BLaER1 treated with 17β-estradiol and CSF1 and Interleukin-3, amounts not matched to agents 10 nM and 100 nM (cell line): ENCODE data around the gene KCNIP4.

Source experiments
- H3K27ac ChIP-seq, 11 experiments: shearing (Covaris generic); formaldehyde crosslinking; 2 replicates each; pipeline ENCODE4 v1.8.1; 2022
- H3K27me3 ChIP-seq, 11 experiments: shearing (Covaris generic); formaldehyde crosslinking; 2 replicates each; pipeline ENCODE4 v1.8.1; 2022
- H3K36me3 ChIP-seq, 11 experiments: shearing (Covaris generic); formaldehyde crosslinking; 2 replicates each; pipeline ENCODE4 v1.8.1; 2022
- H3K4me1 ChIP-seq, 10 experiments: shearing (Covaris generic); formaldehyde crosslinking; 2 replicates each; pipeline ENCODE4 v1.8.1; 2022
- H3K4me2 ChIP-seq, 11 experiments: shearing (Covaris generic); formaldehyde crosslinking; 2 replicates each; pipeline ENCODE4 v1.8.1; 2022
- H3K4me3 ChIP-seq, 10 experiments: shearing (Covaris generic); formaldehyde crosslinking; 2 replicates each; pipeline ENCODE4 v1.8.1; 2022
- H3K9ac ChIP-seq, 11 experiments: shearing (Covaris generic); formaldehyde crosslinking; 2 replicates each; pipeline ENCODE4 v1.8.1; 2022
- H3K9me3 ChIP-seq, 11 experiments: shearing (Covaris generic); formaldehyde crosslinking; replicated peaks in 1 of 11; 2 replicates each; pipeline ENCODE4 v1.8.1; 2022
- H4K20me1 ChIP-seq, 11 experiments: shearing (Covaris generic); formaldehyde crosslinking; 2 replicates each; pipeline ENCODE4 v1.8.1; 2022
- Cebpa-rat ChIP-seq, 11 experiments: shearing (Covaris generic); IDR thresholded peaks; 2 replicates each; pipeline ENCODE4 v1.8.1; 2022

The KCNIP4 gene

GRCh38 chr4:21554066-21554465 is 394.5 kb downstream of the KCNIP4 start:
- no peak for TF ChIP-seq Cebpa-rat (IDR thresholded peaks at IDR 0.05)
- Histone ChIP-seq H3K27ac (no peak overlapping the region), H3K4me3 (no peak overlapping the region), H3K36me3 (no peaks in the 10 kb centered on the region), H3K9me3 (no peaks in the 10 kb centered on the region), H3K27me3 (no peaks in the 10 kb centered on the region), H3K4me1 (no peaks in the 10 kb centered on the region), H4K20me1 (no peaks in the 10 kb centered on the region), H3K9ac (no peak overlapping the region), H3K4me2 (no peak overlapping the region)

- Histone ChIP-seq H3K9ac (no peak overlapping the region), H3K36me3 (no peaks in the 10 kb centered on the region), H3K27me3 (no peaks in the 10 kb centered on the region), H3K4me2 (no peak overlapping the region), H4K20me1 (no peaks in the 10 kb centered on the region), H3K9me3 (no peaks in the 10 kb centered on the region), H3K4me1 (no peaks in the 10 kb centered on the region), H3K4me3 (no peak overlapping the region), H3K27ac (no peak overlapping the region)
- TF ChIP-seq Cebpa-rat (IDR thresholded peaks at IDR 0.05), result no peak
Measured at GRCh38 chr4:21552455-21552854, 396.1 kb downstream of the KCNIP4 start.

GRCh38 chr4:21544955-21545354 is 403.6 kb downstream of the KCNIP4 start:
- TF ChIP-seq Cebpa-rat (IDR thresholded peaks at IDR 0.05), result no peak
- H3K36me3 ChIP-seq, result no peaks in the 10 kb centered on the region
- no peak overlapping the region for H3K4me3 ChIP-seq

GRCh38 chr4:21544415-21544814 is 404.2 kb downstream of the KCNIP4 start:
- no peak overlapping the region for H3K4me3 ChIP-seq

More at GRCh38 chr4:21544955-21545354, 403.6 kb downstream of the KCNIP4 start:
- Histone ChIP-seq H3K9me3 (peaks cover 0 to 5% (median 0%) of the 10 kb centered on the region in 11 experiments; a peak in 1 of 22 replicates), H3K4me2 (no peak overlapping the region), H3K4me1 (no peaks in the 10 kb centered on the region), H3K27ac (no peak overlapping the region), H3K9ac (no peak overlapping the region), H3K27me3 (no peaks in the 10 kb centered on the region), H4K20me1 (no peaks in the 10 kb centered on the region)

GRCh38 chr4:21543514-21543913 is 405.1 kb downstream of the KCNIP4 start:
- peaks cover 0 to 5% (median 0%) of the 10 kb centered on the region in 11 experiments; a peak in 1 of 22 replicates for H3K9me3 ChIP-seq
- TF ChIP-seq Cebpa-rat (IDR thresholded peaks at IDR 0.05), result no peak
- H3K27me3 ChIP-seq, result no peaks in the 10 kb centered on the region
- no peak overlapping the region for H3K4me3 ChIP-seq
- H3K27ac ChIP-seq, result no peak overlapping the region
- no peaks in the 10 kb centered on the region for H3K36me3 ChIP-seq
- H3K4me2 ChIP-seq, result no peak overlapping the region
- no peak overlapping the region for H3K9ac ChIP-seq
- H3K4me1 ChIP-seq, result no peaks in the 10 kb centered on the region
- no peaks in the 10 kb centered on the region for H4K20me1 ChIP-seq

More at GRCh38 chr4:21544415-21544814, 404.2 kb downstream of the KCNIP4 start:
- no peak for TF ChIP-seq Cebpa-rat (IDR thresholded peaks at IDR 0.05)
- H3K36me3 ChIP-seq, result no peaks in the 10 kb centered on the region
- H3K4me1 ChIP-seq, result no peaks in the 10 kb centered on the region
- peaks cover 0 to 5% (median 0%) of the 10 kb centered on the region in 11 experiments; a peak in 1 of 22 replicates for H3K9me3 ChIP-seq
- H3K27ac ChIP-seq, result no peak overlapping the region
- H3K27me3 ChIP-seq, result no peaks in the 10 kb centered on the region
- no peak overlapping the region for H3K9ac ChIP-seq
- H3K4me2 ChIP-seq, result no peak overlapping the region
- H4K20me1 ChIP-seq, result no peaks in the 10 kb centered on the region

- TF ChIP-seq Cebpa-rat (IDR thresholded peaks at IDR 0.05), result no peak
- Histone ChIP-seq H3K36me3 (no peaks in the 10 kb centered on the region), H3K9me3 (no peaks in the 10 kb centered on the region), H3K4me1 (no peaks in the 10 kb centered on the region), H3K27me3 (no peaks in the 10 kb centered on the region), H4K20me1 (no peaks in the 10 kb centered on the region), H3K4me3 (no peak overlapping the region), H3K27ac (no peak overlapping the region), H3K4me2 (no peak overlapping the region), H3K9ac (no peak overlapping the region)
Measured at GRCh38 chr4:21535898-21536297, 412.7 kb downstream of the KCNIP4 start.

GRCh38 chr4:21531048-21531447 is 417.5 kb downstream of the KCNIP4 start:
- no peak overlapping the region for H3K9ac ChIP-seq
- no peaks in the 10 kb centered on the region for H3K4me1 ChIP-seq
- no peak overlapping the region for H3K4me3 ChIP-seq
- no peak for TF ChIP-seq Cebpa-rat (IDR thresholded peaks at IDR 0.05)
- H3K9me3 ChIP-seq, result no peaks in the 10 kb centered on the region
- H3K36me3 ChIP-seq, result no peaks in the 10 kb centered on the region
- H4K20me1 ChIP-seq, result no peaks in the 10 kb centered on the region
- H3K4me2 ChIP-seq, result no peak overlapping the region
- H3K27ac ChIP-seq, result no peak overlapping the region
- no peaks in the 10 kb centered on the region for H3K27me3 ChIP-seq

GRCh38 chr4:21529214-21529613 is 419.4 kb downstream of the KCNIP4 start:
- Histone ChIP-seq H3K4me3 (no peak overlapping the region), H4K20me1 (no peaks in the 10 kb centered on the region), H3K4me1 (no peaks in the 10 kb centered on the region), H3K27ac (no peak overlapping the region), H3K9ac (no peak overlapping the region), H3K36me3 (no peaks in the 10 kb centered on the region), H3K9me3 (no peaks in the 10 kb centered on the region), H3K4me2 (no peak overlapping the region), H3K27me3 (no peaks in the 10 kb centered on the region)
- TF ChIP-seq Cebpa-rat (IDR thresholded peaks at IDR 0.05), result no peak

- Histone ChIP-seq H3K4me2 (no peak overlapping the region), H3K36me3 (no peaks in the 10 kb centered on the region), H3K9ac (no peak overlapping the region), H3K9me3 (no peaks in the 10 kb centered on the region), H4K20me1 (no peaks in the 10 kb centered on the region), H3K27ac (no peak overlapping the region), H3K4me1 (no peaks in the 10 kb centered on the region), H3K4me3 (no peak overlapping the region), H3K27me3 (no peaks in the 10 kb centered on the region)
- TF ChIP-seq Cebpa-rat (IDR thresholded peaks at IDR 0.05), result no peak
Measured at GRCh38 chr4:21522296-21522695, 426.3 kb downstream of the KCNIP4 start.

- Histone ChIP-seq H3K9me3 (no peaks in the 10 kb centered on the region), H3K4me2 (no peak overlapping the region), H3K27me3 (0 out of 22 replicates have a peak, but pooled peaks cover 0 to 5% (median 0%) of the 10 kb centered on the region in 11 experiments), H3K36me3 (no peaks in the 10 kb centered on the region), H3K9ac (no peak overlapping the region), H3K4me1 (no peaks in the 10 kb centered on the region), H3K27ac (no peak overlapping the region), H3K4me3 (no peak overlapping the region), H4K20me1 (no peaks in the 10 kb centered on the region)
- no peak for TF ChIP-seq Cebpa-rat (IDR thresholded peaks at IDR 0.05)
Measured at GRCh38 chr4:21517126-21517859, 431.3 kb downstream of the KCNIP4 start.
